Vagina (tissue), 2 donors: ENCODE measurements around the gene LCLAT1.

Source experiments
- CTCF ChIP-seq, 3 experiments: fragments of 450-650 bp in 2 of 3; fragments of 200-600 bp in 1 of 3; sonication (generic) in 1 of 3; IDR thresholded peaks; one replicate each; pipeline ENCODE4 v1.5.1; 2017 to 2019; ENCODE audit warnings: antibody characterized with exemption in 3 of 3, mild to moderate bottlenecking in 2 of 3, moderate library complexity in 2 of 3
- POLR2A ChIP-seq, 2 donors: fragments of 450-650 bp; IDR thresholded peaks; one replicate each; pipeline ENCODE4 v1.6.1; 2017; ENCODE audit warnings: antibody characterized with exemption in 2 of 2, mild to moderate bottlenecking in 2 of 2, moderate library complexity in 2 of 2
- POLR2AphosphoS5 ChIP-seq, 2 donors: sonication (generic); formaldehyde crosslinking; IDR thresholded peaks; one replicate each; pipeline ENCODE4 v1.9.0; 2017; ENCODE audit warnings: antibody characterized with exemption in 2 of 2, mild to moderate bottlenecking in 2 of 2, low read depth in 1 of 2; ENCODE audit not compliant: insufficient read depth in 1 of 2

- no peak for TF ChIP-seq CTCF (IDR thresholded peaks at IDR 0.05)
- no peak for TF ChIP-seq POLR2A (IDR thresholded peaks at IDR 0.05)
- TF ChIP-seq POLR2AphosphoS5 (IDR thresholded peaks at IDR 0.05; ENCODE audit: insufficient read depth in 1 of 2, low read depth in 1 of 2): no peak
Observed at GRCh38 chr2:30434708-30435107, 12.3 kb upstream of the LCLAT1 start.
